GM12892 (cell line): ENCODE measurements around the gene ACTN1.

Experiments used
- POLR2A ChIP-seq: IDR thresholded peaks from 2 replicates; pipeline ENCODE4 v1.6.1; 2011; ENCODE audit warnings: low read depth, low read length, control low read depth
- TAF1 ChIP-seq: IDR thresholded peaks from 2 replicates; pipeline ENCODE4 v1.6.1; 2011; ENCODE audit warnings: low read depth, mild to moderate bottlenecking, control low read depth, low read length, borderline replicate concordance

GRCh38 chr14:68972507-68973218 is 6.4 kb downstream of the ACTN1 start:
- TF ChIP-seq POLR2A (no peak), TAF1 (no peak)
